Breast epithelium (tissue), 4 donors: ENCODE data around the gene GPBAR1. TPM values are rescaled to one million over a fixed set of nuclear protein-coding genes. Genes with fewer than 3 reads are reported as not detected.

Source experiments
- DNase-seq, 2 donors: peaks; one replicate each; pipeline ENCODE4 v3.0.0-alpha.2; 2019; ENCODE audit warnings: low spot score in 2 of 2
- H3K27ac ChIP-seq, 2 donors: fragments of 200-600 bp; sonication (generic) in 1 of 2; one replicate each; pipeline ENCODE4 v1.5.1; 2016 to 2019; ENCODE audit warnings: mild to moderate bottlenecking in 1 of 2
- H3K27me3 ChIP-seq, 2 donors: fragments of 200-600 bp; sonication (generic) in 1 of 2; one replicate each; pipeline versions ENCODE4 v1.5.1 to v1.6.0; 2017 to 2019; ENCODE audit warnings: control low read depth in 1 of 2, mild to moderate bottlenecking in 1 of 2
- H3K36me3 ChIP-seq: fragments of 200-600 bp; one replicate; pipeline ENCODE4 v1.5.1; 2019
- H3K4me1 ChIP-seq, 2 donors: fragments of 200-600 bp; sonication (generic); one replicate each; pipeline ENCODE4 v1.5.1; 2016 to 2019; ENCODE audit warnings: control low read depth in 1 of 2
- H3K4me3 ChIP-seq, 3 donors: fragments of 200-600 bp; sonication (generic); 1 replicate in 2 of 3; 2 replicates in 1 of 3; pipeline ENCODE4 v1.5.1; 2016 to 2019; ENCODE audit warnings: mild to moderate bottlenecking in 3 of 3, moderate library complexity in 2 of 3
- H3K9me3 ChIP-seq, 2 donors: fragments of 200-600 bp; sonication (generic) in 1 of 2; one replicate each; pipeline ENCODE4 v1.5.1; 2016 to 2019; ENCODE audit warnings: control low read depth in 1 of 2
- CTCF ChIP-seq, 3 donors: fragments of 450-650 bp; IDR thresholded peaks; one replicate each; pipeline ENCODE4 v1.5.1; 2016 to 2017; ENCODE audit warnings: antibody characterized with exemption in 3 of 3, mild to moderate bottlenecking in 3 of 3, moderate library complexity in 3 of 3
- POLR2A ChIP-seq: fragments of 450-650 bp; IDR thresholded peaks from one replicate; pipeline ENCODE4 v1.6.1; 2016; ENCODE audit warnings: antibody characterized with exemption, mild to moderate bottlenecking, moderate library complexity
- POLR2AphosphoS5 ChIP-seq, 3 donors: sonication (generic); formaldehyde crosslinking; IDR thresholded peaks; one replicate each; pipeline ENCODE4 v1.6.1; 2017; ENCODE audit warnings: antibody characterized with exemption in 3 of 3
- intact Hi-C: fragments of 100-400 bp; cut with DNase I; formaldehyde crosslinking; loops from one replicate; pipeline ENCODE4 v1.15.1; 2023; ENCODE audit warnings: low total_unique reads
- total RNA-seq, 3 donors: library from RNA; depleted of rRNA; stranded (reverse); fragments of >200 nt; gene quantifications; one replicate each; pipeline ENCODE4 v1.1.0, GENCODE V29; 2016

GPBAR1 gene
- total RNA-seq, 3 donors from 2014 or later, result 5.2 to 22.2 (median 8.5) TPM

DNA sequence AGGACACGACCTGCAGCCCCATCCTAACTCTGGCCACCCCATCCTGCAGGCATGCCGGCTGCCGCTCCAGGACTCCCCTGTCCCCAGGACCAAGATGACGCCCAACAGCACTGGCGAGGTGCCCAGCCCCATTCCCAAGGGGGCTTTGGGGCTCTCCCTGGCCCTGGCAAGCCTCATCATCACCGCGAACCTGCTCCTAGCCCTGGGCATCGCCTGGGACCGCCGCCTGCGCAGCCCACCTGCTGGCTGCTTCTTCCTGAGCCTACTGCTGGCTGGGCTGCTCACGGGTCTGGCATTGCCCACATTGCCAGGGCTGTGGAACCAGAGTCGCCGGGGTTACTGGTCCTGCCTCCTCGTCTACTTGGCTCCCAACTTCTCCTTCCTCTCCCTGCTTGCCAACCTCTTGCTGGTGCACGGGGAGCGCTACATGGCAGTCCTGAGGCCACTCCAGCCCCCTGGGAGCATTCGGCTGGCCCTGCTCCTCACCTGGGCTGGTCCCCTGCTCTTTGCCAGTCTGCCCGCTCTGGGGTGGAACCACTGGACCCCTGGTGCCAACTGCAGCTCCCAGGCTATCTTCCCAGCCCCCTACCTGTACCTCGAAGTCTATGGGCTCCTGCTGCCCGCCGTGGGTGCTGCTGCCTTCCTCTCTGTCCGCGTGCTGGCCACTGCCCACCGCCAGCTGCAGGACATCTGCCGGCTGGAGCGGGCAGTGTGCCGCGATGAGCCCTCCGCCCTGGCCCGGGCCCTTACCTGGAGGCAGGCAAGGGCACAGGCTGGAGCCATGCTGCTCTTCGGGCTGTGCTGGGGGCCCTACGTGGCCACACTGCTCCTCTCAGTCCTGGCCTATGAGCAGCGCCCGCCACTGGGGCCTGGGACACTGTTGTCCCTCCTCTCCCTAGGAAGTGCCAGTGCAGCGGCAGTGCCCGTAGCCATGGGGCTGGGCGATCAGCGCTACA, 2.1 kb downstream of the GPBAR1 start:
- H3K4me1 ChIP-seq, result no peaks in the 10 kb centered on the region
- H3K36me3 ChIP-seq, result peaks cover 13% of the 10 kb centered on the region
- no peak overlapping the region for H3K4me3 ChIP-seq
- peak overlapping the region in 1 of 2 donors; percentile 45 for H3K27ac ChIP-seq
- H3K9me3 ChIP-seq, result no peaks in the 10 kb centered on the region
- intact Hi-C loops, result no loop called here
- TF ChIP-seq POLR2A (no peak), POLR2AphosphoS5 (IDR thresholded peaks at IDR 0.05) (no peak), CTCF (IDR thresholded peaks at IDR 0.05) (no peak)
- no peaks in the 10 kb centered on the region for H3K27me3 ChIP-seq
- DNase-seq, result peak in 1 of 2 donors; percentile 36

- intact Hi-C loops, result no loop called here
- Histone ChIP-seq H3K36me3 (peaks cover 13% of the 10 kb centered on the region), H3K4me3 (no peak overlapping the region), H3K27ac (no peak overlapping the region), H3K9me3 (no peaks in the 10 kb centered on the region), H3K4me1 (peaks cover 0 to 3% of the 10 kb centered on the region in 2 donors), H3K27me3 (no peaks in the 10 kb centered on the region)
- TF ChIP-seq POLR2A, result no peak
- TF ChIP-seq CTCF (IDR thresholded peaks at IDR 0.05), result no peak
- TF ChIP-seq POLR2AphosphoS5 (IDR thresholded peaks at IDR 0.05), result no peak
- no peak for DNase-seq
Measured at GRCh38 chr2:218263817-218264641, 3.2 kb downstream of the GPBAR1 start.

DNA sequence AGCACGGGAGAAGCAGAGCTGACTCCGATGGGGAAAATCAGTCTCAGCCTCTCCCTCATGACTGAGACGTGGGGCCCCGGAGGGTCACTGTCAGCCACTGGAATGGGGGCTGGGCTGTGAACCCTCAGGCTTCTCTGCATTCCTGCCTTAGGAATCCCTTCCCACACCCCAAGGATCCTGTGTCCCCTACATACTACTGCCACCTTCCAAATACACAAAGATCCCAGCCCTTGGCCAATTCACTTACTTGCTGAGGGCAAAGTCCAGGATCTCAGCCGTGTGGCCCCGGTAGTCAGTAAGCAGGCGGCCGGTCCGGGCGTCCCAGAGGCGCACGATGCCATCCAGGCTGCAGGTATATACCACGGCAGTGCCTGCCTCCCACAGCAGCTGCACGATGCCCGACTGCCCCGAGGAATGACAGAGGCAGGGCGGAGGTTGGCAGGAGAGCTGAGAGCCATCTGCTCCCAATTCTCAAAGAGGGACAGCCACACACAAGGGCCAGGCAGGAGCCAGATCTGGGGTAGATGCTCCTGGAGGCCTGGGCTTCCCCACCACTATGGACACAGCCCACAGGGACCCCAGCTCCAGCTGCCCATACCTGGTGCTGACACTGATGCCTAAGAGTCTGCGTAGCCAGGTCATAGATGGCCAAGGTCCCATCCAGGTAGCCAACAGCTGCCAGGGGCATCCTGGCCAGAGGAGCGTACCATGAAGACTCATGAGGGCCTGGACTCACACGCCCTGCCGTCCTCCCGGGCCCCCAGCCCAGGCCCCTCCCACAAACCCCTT, 4.2 kb downstream of the GPBAR1 start:
- peaks cover 13% of the 10 kb centered on the region for H3K36me3 ChIP-seq

DNA sequence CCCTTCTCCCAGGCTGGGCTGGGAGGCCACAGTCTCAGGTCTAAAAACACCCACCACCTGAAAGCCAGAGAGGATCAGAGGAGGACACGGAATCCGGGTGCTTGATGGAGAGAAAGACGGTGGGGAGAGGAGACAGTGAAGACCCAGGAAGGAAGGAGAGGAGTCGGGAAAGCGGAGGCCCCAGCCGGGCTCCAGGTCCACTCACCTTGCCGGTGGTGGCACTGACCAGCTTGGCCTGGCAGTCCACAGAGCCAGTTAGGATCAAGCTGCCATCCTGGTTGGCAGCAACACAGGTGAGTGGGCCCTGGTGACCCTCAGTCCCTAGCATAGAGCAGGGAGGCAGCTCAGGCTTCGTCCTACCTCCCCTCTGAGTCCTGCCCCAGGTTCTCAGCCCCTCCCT, 4.8 kb downstream of the GPBAR1 start:
- Histone ChIP-seq H3K27me3 (no peaks in the 10 kb centered on the region), H3K9me3 (no peaks in the 10 kb centered on the region), H3K4me1 (peaks cover 0 to 5% of the 10 kb centered on the region in 2 donors), H3K36me3 (peaks cover 13% of the 10 kb centered on the region), H3K4me3 (no peak overlapping the region), H3K27ac (no peak overlapping the region)
- TF ChIP-seq CTCF (IDR thresholded peaks at IDR 0.05), result no peak
- no peak for TF ChIP-seq POLR2AphosphoS5 (IDR thresholded peaks at IDR 0.05)
- TF ChIP-seq POLR2A, result no peak
- no peak for DNase-seq
- intact Hi-C loops, result no loop called here

More for the DNA sequence above, 4.2 kb downstream of the GPBAR1 start:
- Histone ChIP-seq H3K9me3 (no peaks in the 10 kb centered on the region), H3K4me1 (peaks cover 0 to 5% of the 10 kb centered on the region in 2 donors), H3K4me3 (no peak overlapping the region), H3K27me3 (no peaks in the 10 kb centered on the region), H3K27ac (no peak overlapping the region)
- DNase-seq, result no peak
- TF ChIP-seq CTCF (IDR thresholded peaks at IDR 0.05) (no peak), POLR2AphosphoS5 (IDR thresholded peaks at IDR 0.05) (no peak)
- intact Hi-C loops, result no loop called here
